Calu3 (cell line): ENCODE results near the gene ARHGAP12. TPM values are rescaled to one million over a fixed set of nuclear protein-coding genes. Genes with fewer than 3 reads are reported as not detected.

Source experiments
- BruUV-seq: library from RNA; stranded (reverse); fragments of 400-500 nt; replicated peaks from 2 replicates; lab custom pipeline; 2021; lab: Mats Ljungman, UMichigan
- CTCF ChIA-PET: fragments of 300-600 bp; sonication (Branson Sonifier 250); formaldehyde crosslinking; loops from one replicate; lab custom pipeline; 2022; ENCODE audit warnings: antibody characterized with exemption; lab: Charles Lee
- DNase-seq: peaks from one replicate; pipeline ENCODE4 v3.0.0; 2022
- H3K27ac Mint-ChIP-seq: one replicate; pipeline ENCODE4 v1.8.0; 2022; ENCODE audit warnings: mixed read lengths; ENCODE audit not compliant: unreplicated experiment
- H3K27me3 Mint-ChIP-seq: one replicate; pipeline ENCODE4 v1.8.0; 2022; ENCODE audit warnings: mixed read lengths; ENCODE audit not compliant: unreplicated experiment
- H3K36me3 Mint-ChIP-seq: one replicate; pipeline ENCODE4 v1.8.0; 2022; ENCODE audit warnings: mild to moderate bottlenecking, moderate library complexity, mixed read lengths; ENCODE audit not compliant: insufficient read depth, unreplicated experiment
- H3K4me1 Mint-ChIP-seq: one replicate; pipeline ENCODE4 v1.8.0; 2022; ENCODE audit warnings: mild to moderate bottlenecking, low read depth, mixed read lengths; ENCODE audit not compliant: unreplicated experiment
- H3K4me3 Mint-ChIP-seq: one replicate; pipeline ENCODE4 v1.8.0; 2022; ENCODE audit warnings: mild to moderate bottlenecking, low read depth, moderate library complexity, mixed read lengths; ENCODE audit not compliant: unreplicated experiment
- H3K9me3 Mint-ChIP-seq: one replicate; pipeline ENCODE4 v1.8.0; 2022; ENCODE audit warnings: low read depth, mixed read lengths; ENCODE audit not compliant: unreplicated experiment
- intact Hi-C: fragments of 100-400 bp; cut with micrococcal nuclease; formaldehyde crosslinking; loops from one replicate; pipeline ENCODE4 v1.10.0; 2022; ENCODE audit not compliant: unreplicated experiment
- total RNA-seq: library from RNA; stranded (reverse); gene quantifications from 2 replicates; pipeline ENCODE4 v1.2.3, GENCODE V29; 2022
- TF ChIP-seq, protein P1 (sequence below): fragments of 200-600 bp; IDR thresholded peaks from one replicate; pipeline ENCODE4 v1.8.0; 2022; ENCODE audit warnings: antibody characterized with exemption; ENCODE audit not compliant: unreplicated experiment

The ARHGAP12 gene
- total RNA-seq, 1 experiment from 2014 or later, result 56.0 TPM

DNA sequence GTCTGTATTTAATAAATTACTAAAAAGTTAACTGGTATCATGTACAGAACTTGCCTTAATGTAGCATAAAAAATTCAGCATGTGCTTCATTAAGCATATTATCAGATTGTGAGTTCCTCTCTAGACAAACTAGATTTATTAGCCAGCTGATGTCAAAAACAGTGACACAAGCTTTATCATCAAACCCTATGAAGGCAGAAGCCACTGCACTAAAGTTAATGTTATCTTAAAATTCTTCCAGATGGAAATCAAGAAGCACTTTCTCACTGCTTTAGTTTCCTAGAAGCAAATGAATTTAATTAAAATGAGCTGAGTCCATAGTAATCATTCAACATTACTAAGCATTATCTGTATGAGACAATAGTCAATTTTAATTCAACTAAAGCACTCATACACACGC is 96.4 kb downstream of the ARHGAP12 start:
- H3K4me1 Mint-ChIP-seq, result peaks cover 14% of the 10 kb centered on the region
- peaks cover 13% of the 10 kb centered on the region for H3K36me3 Mint-ChIP-seq
- intact Hi-C loops, result no loop called here
- H3K9me3 Mint-ChIP-seq, result no peaks in the 10 kb centered on the region
- no peaks in the 10 kb centered on the region for H3K27me3 Mint-ChIP-seq
- TF ChIP-seq, protein P1, sequence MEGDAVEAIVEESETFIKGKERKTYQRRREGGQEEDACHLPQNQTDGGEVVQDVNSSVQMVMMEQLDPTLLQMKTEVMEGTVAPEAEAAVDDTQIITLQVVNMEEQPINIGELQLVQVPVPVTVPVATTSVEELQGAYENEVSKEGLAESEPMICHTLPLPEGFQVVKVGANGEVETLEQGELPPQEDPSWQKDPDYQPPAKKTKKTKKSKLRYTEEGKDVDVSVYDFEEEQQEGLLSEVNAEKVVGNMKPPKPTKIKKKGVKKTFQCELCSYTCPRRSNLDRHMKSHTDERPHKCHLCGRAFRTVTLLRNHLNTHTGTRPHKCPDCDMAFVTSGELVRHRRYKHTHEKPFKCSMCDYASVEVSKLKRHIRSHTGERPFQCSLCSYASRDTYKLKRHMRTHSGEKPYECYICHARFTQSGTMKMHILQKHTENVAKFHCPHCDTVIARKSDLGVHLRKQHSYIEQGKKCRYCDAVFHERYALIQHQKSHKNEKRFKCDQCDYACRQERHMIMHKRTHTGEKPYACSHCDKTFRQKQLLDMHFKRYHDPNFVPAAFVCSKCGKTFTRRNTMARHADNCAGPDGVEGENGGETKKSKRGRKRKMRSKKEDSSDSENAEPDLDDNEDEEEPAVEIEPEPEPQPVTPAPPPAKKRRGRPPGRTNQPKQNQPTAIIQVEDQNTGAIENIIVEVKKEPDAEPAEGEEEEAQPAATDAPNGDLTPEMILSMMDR, result no peak
- no peak overlapping the region for H3K27ac Mint-ChIP-seq
- no peak overlapping the region for H3K4me3 Mint-ChIP-seq
- BruUV-seq, result no TSS peak
- CTCF ChIA-PET, result no interaction called here
- DNase-seq, result no peak

DNA sequence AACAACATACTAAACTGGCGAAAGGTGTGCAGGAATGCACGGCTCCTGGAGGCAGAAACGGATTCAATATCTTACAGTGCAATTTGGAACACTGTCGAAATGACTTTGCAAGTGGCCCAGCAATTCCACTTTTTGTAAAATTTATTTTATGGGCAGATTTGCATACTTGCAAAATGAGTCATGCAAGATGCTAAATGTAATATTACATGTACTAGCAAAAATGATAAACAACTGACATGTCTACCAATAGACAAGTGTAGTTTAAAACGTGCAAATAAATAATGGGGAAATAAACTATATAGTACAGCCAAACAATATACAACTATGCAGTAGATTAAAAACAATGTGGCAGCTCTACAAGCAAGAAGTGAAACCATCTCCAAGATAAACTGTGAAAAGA is 97.7 kb downstream of the ARHGAP12 start:
- intact Hi-C loops, result no loop called here
- CTCF ChIA-PET, result no interaction called here
- peaks cover 8% of the 10 kb centered on the region for H3K4me1 Mint-ChIP-seq
- no peaks in the 10 kb centered on the region for H3K27me3 Mint-ChIP-seq
- no peak for DNase-seq
- TF ChIP-seq, protein P1, result no peak
- no TSS peak for BruUV-seq
- no peak overlapping the region for H3K27ac Mint-ChIP-seq
- H3K4me3 Mint-ChIP-seq, result no peak overlapping the region
- peaks cover 10% of the 10 kb centered on the region for H3K36me3 Mint-ChIP-seq
- H3K9me3 Mint-ChIP-seq, result no peaks in the 10 kb centered on the region

DNA sequence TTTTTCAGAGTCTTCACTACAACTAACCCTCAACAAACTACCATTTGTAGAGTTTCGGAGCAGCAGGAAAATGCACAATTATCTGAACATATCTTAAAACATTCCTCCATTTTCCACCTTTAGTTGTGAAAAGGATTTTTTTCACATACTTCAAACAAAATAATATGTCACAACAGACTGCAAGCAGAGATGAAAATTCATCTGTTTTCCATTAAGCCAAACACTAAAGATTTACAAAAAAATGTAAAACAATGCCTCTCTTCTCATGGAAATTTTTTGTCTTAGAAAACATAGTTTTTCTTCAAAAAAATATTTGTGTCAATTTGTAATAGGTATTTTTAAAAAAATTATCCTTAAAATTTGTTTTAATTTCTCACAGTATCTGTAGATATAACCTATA is 98.9 kb downstream of the ARHGAP12 start:
- CTCF ChIA-PET, result no interaction called here
- Mint-ChIP-seq H3K9me3 (no peaks in the 10 kb centered on the region), H3K4me1 (peaks cover 8% of the 10 kb centered on the region), H3K27me3 (no peaks in the 10 kb centered on the region), H3K27ac (no peak overlapping the region), H3K4me3 (no peak overlapping the region), H3K36me3 (peaks cover 10% of the 10 kb centered on the region)
- BruUV-seq, result no TSS peak
- no peak for DNase-seq
- intact Hi-C loops, result no loop called here
- TF ChIP-seq, protein P1, result no peak

DNA sequence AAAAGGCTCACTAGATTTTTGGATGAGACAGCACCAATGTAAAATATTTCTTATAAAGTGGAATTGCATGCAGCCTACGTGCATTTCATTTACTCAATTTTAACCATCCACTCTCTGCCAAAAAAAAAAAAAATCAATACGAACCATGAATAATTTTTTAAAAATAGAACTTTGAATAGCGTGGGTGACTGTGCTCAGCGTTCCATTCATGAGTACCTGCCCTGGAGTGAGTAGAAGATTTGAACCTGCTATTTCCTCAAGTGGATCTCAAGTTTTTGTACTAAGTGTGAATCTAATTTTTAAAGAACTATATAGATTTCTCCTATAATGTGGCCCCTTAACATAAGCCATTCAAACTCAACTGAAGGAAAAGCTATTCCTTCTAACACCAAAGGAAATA is 105.3 kb downstream of the ARHGAP12 start:
- H3K36me3 Mint-ChIP-seq, result peaks cover 5% of the 10 kb centered on the region
- BruUV-seq, result no TSS peak
- no peak overlapping the region for H3K27ac Mint-ChIP-seq
- CTCF ChIA-PET, result no interaction called here
- H3K27me3 Mint-ChIP-seq, result no peaks in the 10 kb centered on the region
- no peak overlapping the region for H3K4me3 Mint-ChIP-seq
- H3K4me1 Mint-ChIP-seq, result no peaks in the 10 kb centered on the region
- no peak for DNase-seq
- TF ChIP-seq, protein P1, result no peak
- intact Hi-C loops, result no loop called here
- no peaks in the 10 kb centered on the region for H3K9me3 Mint-ChIP-seq
